NCI-H524 treated with DMSO at 0.1 percent for 48 hours (cell line): ENCODE data around the gene ANAPC1.
"Not testable (repeated sequence)": the region's sequence is repeated elsewhere in the genome, so short reads cannot be mapped to it uniquely, and the experiment has no call there.

Experiments
- DNase-seq: peaks from one replicate; lab custom pipeline; 2025; lab: John Stamatoyannopoulos, UW

The ANAPC1 gene

DNA sequence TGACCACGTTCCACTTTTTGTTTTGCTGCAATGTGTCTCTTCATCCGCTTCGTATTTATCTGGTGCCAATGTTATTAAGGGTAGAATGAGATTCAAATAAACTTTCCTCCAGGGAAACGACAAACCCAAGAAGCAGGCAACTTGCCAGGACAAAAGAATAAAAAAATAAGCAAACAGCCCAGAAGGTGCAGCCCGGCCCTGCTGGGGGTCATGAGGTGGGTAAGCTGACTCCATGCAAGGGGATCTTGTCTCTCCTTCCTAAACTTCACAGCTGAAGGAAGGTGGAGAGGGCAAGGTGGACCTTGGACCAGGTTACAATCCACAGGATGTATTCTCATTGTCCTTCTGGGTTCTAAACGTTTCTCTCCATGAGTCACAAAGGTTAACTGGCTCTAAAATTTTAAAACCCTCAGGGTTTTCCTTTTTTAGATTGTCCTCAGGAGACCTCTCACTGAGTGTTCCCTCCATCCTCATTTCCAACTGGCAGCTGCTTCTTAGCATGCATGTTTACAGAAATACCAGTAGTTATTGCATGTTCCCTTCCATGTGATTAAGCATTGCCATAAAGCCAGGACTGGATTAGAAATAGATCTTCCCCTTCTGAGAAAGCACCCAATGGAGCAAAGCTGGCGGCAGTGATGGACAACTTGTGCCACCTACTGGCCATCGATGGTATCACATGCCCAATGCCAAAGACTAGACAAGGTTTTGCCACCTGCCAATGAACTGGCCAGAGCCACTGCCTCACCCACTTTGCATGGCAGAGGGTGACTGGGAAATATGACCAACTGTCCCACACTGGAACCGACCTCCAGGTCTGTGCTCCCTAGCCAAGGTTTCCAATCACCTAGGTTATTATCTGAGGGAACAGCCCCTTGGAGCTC is 147.9 kb downstream of the ANAPC1 start:
- not testable (repeated sequence) for DNase-seq

DNA sequence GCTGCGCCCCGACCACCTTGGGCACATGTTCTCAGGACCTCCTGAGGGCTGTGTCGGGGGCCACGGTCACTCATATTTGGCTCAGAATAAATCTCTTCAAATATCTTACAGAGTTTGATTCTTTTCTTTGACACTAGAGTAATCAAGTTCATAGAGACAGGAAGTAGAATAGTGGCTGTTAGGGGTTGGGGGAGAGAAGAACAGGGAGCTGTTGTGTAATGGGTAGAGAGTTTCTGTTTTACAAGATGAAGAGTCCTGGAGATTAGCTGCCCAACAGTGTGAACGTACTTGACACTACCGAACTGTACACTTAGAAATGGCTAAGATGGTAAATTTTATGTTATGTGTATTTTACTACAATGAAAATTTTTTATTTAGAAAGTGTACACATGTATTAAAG is 148.6 kb downstream of the ANAPC1 start:
- not testable (repeated sequence) for DNase-seq

DNA sequence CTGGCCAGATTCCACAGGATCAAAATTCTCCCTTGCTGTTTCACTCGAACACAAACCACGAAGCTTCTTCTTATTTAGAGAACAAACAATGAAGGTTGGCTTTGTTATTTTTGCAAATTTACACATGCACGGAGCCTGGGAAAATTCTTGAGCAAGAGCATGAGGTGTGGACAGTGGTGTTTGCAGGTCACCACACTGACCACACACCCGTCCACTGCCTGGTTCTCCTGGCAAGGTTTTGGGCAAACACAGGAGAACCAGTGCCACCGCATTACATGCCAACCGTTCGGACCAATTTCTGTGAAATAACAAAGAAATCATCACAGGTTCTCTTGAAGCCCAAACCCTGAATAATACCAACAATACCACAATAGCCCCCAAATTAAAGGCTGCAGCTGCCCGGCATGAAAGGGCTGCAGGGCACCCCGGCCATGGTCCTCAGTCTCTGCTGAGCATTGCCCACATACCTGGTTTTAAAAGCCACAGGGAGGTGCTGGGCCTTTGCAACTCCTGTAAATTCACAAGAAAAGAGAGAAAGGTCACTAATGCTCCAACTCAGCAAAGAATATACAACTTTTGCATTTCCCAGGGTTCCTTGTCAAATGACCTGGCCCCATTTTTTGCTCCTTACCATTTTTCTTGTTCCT is 154.1 kb downstream of the ANAPC1 start:
- DNase-seq, result not testable (repeated sequence)

DNA sequence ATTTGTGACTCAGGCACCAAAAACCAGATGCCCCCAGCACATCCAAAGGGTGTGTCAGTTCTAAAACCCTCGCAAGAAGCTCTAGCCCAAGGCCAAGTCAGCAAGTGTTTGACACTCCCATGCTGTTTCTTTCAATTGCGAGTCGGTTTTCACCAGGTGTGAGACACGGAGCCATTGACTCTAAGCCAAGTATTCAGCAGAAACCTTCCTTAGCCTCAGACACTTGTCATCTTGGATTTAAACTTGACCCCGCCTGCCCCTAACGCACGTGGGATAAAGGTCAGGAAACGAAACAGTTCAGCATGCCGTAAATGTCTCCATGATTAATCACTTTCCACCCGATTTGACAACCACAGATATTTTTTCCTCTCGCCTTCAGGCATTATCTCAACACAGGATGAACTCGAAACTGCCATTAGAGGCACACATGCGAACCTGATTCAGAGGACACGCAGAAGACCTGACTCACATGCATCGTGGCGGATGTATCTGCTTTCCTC is 156.3 kb downstream of the ANAPC1 start:
- DNase-seq, result not testable (repeated sequence)

DNA sequence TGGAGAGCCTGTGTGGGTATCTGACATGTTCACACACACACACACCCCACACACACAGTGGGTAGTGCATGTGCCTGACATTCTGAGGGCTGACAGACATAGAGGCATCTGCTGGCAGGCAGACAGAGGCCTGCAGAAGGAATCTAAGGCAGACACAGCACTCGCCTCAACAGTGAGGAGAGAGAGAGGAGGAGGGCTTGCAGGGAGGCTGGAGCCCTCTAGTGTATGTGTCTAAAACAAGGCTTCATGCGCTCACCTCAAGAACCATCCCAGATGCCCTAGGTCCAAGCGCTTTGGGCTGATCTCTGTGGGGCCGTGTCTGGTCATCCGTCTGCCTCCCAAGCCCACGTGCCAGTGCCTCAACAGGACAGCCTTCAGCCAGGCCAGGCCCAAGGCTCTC is 158.3 kb downstream of the ANAPC1 start:
- not testable (repeated sequence) for DNase-seq

DNA sequence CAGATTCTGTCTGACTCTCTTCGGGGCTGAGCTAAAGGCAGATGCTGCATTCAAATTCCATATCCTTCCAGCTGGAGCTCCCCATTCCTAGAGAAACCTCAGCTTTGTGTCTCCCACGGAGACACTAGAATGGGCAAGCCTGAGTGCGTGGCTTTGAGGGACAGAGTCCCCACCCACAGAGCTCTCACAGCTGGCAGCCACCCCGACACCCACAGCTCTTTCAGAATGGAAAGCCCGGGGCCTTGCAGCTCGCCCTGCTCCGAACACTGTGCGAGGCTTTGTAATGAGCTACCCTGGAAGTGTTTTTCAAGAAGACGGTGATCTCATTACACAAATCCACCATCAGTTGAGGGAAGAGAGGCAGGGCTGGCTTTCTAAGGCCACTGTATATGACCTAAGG is 164.4 kb downstream of the ANAPC1 start:
- not testable (repeated sequence) for DNase-seq
